Upper lobe of left lung (tissue), 4 donors: ENCODE measurements around the gene TAF3.

ENCODE experiments used
- CTCF ChIP-seq, 6 experiments: fragments of 450-650 bp in 4 of 6; fragments of 200-600 bp in 2 of 6; sonication (generic) in 2 of 6; IDR thresholded peaks; one replicate each; pipeline ENCODE4 v1.5.1; 2016 to 2019; ENCODE audit warnings: antibody characterized with exemption in 6 of 6
- POLR2A ChIP-seq, 4 donors: fragments of 450-650 bp; IDR thresholded peaks; one replicate each; pipeline ENCODE4 v1.5.1; 2016 to 2017; ENCODE audit warnings: antibody characterized with exemption in 4 of 4, mild to moderate bottlenecking in 2 of 4
- POLR2AphosphoS5 ChIP-seq, 2 donors: sonication (generic); formaldehyde crosslinking; IDR thresholded peaks; one replicate each; pipeline ENCODE4 v1.5.1; 2017; ENCODE audit warnings: antibody characterized with exemption in 2 of 2

GRCh38 chr10:7971949-7972348, 153.6 kb downstream of the TAF3 start:
- no peak for TF ChIP-seq CTCF (IDR thresholded peaks at IDR 0.05)
- no peak for TF ChIP-seq POLR2A (IDR thresholded peaks at IDR 0.05)
- no peak for TF ChIP-seq POLR2AphosphoS5 (IDR thresholded peaks at IDR 0.05)
